IMR-90 (cell line): Measurements from ENCODE around the gene INPP5B. TPM values are rescaled to one million over a fixed set of nuclear protein-coding genes. Genes with fewer than 3 reads are reported as not detected.

Experiments
- ATAC-seq: fragments of 200-7000 bp; cut with Tn5 transposase; 2 replicates; pipeline ENCODE4 v1.9.1; 2020; ENCODE audit warnings: low read depth, mild to moderate bottlenecking, moderate library complexity
- BruUV-seq: library from RNA; stranded (reverse); fragments of 400-500 nt; replicated peaks from 2 replicates; lab custom pipeline; 2021; lab: Mats Ljungman, UMichigan
- CTCF ChIA-PET: fragments of 300-600 bp; formaldehyde crosslinking; extraction: SDS; loops from one replicate; lab custom pipeline; 2021; ENCODE audit warnings: antibody characterized with exemption; lab: Yijun Ruan, JAX
- POLR2A ChIA-PET: fragments of 300-600 bp; sonication (Branson Sonifier 250); formaldehyde crosslinking; loops from one replicate; lab custom pipeline; 2022; ENCODE audit warnings: antibody characterized with exemption; ENCODE audit not compliant: unreplicated experiment; lab: Charles Lee
- DNase-seq: peaks from one replicate; pipeline ENCODE4 v3.0.0; 2013
- H2AFZ ChIP-seq: replicated peaks from 2 replicates; pipeline ENCODE3; 2013; ENCODE audit warnings: low read length, mild to moderate bottlenecking; ENCODE audit not compliant: poor library complexity
- H2AK5ac ChIP-seq: 2 replicates; pipeline ENCODE4 v1.6.1; 2013; ENCODE audit warnings: low read depth, low read length, inconsistent platforms
- H2AK9ac ChIP-seq: replicated peaks from 2 replicates; pipeline ENCODE3; 2013; ENCODE audit warnings: mild to moderate bottlenecking, low read depth, low read length, moderate library complexity; ENCODE audit not compliant: poor library complexity
- H2BK120ac ChIP-seq: 2 replicates; pipeline ENCODE4 v1.6.1; 2013; ENCODE audit warnings: low read depth, low read length, inconsistent platforms
- H2BK15ac ChIP-seq: 3 replicates; pipeline ENCODE4 v1.6.1; 2013; ENCODE audit warnings: low read depth, low read length, inconsistent platforms
- H2BK20ac ChIP-seq: 2 replicates; pipeline ENCODE4 v1.6.1; 2013; ENCODE audit warnings: low read depth, mild to moderate bottlenecking, inconsistent platforms, low read length, moderate library complexity
- H2BK5ac ChIP-seq: 2 replicates; pipeline ENCODE4 v1.6.1; 2013; ENCODE audit warnings: mild to moderate bottlenecking, low read depth, low read length, inconsistent platforms; ENCODE audit not compliant: poor library complexity, severe bottlenecking
- H3K14ac ChIP-seq: replicated peaks from 2 replicates; pipeline ENCODE4 v1.6.1; 2013; ENCODE audit warnings: low read depth, low read length, inconsistent platforms
- H3K18ac ChIP-seq: 2 replicates; pipeline ENCODE4 v1.6.1; 2013; ENCODE audit warnings: low read depth, low read length, control low read depth
- H3K23ac ChIP-seq: 2 replicates; pipeline ENCODE4 v1.6.1; 2013; ENCODE audit warnings: low read depth, low read length, inconsistent platforms
- H3K27ac ChIP-seq: 2 replicates; pipeline ENCODE4 v1.5.1; 2013; ENCODE audit warnings: mild to moderate bottlenecking, control low read depth, low read length; ENCODE audit not compliant: insufficient read depth
- H3K27me3 ChIP-seq: 2 replicates; pipeline ENCODE4 v1.6.1; 2013; ENCODE audit warnings: low read length; ENCODE audit not compliant: control insufficient read depth, insufficient read depth
- H3K36me3 ChIP-seq: 2 replicates; pipeline ENCODE4 v1.6.1; 2013; ENCODE audit warnings: low read length, mixed read lengths; ENCODE audit not compliant: control insufficient read depth, insufficient read depth
- H3K4ac ChIP-seq: 2 replicates; pipeline ENCODE4 v1.6.1; 2013; ENCODE audit warnings: low read depth, low read length, inconsistent platforms
- H3K4me1 ChIP-seq: 2 replicates; pipeline ENCODE4 v1.6.1; 2013; ENCODE audit warnings: low read length, mixed read lengths; ENCODE audit not compliant: control insufficient read depth, insufficient read depth
- H3K4me2 ChIP-seq: 2 replicates; pipeline ENCODE4 v1.6.1; 2013; ENCODE audit warnings: low read depth, mild to moderate bottlenecking, control low read depth, low read length, moderate library complexity
- H3K4me3 ChIP-seq: 2 replicates; pipeline ENCODE4 v1.5.1; 2013; ENCODE audit warnings: low read depth, mild to moderate bottlenecking, control low read depth, low read length, moderate library complexity; ENCODE audit not compliant: insufficient read depth
- H3K56ac ChIP-seq: 2 replicates; pipeline ENCODE4 v1.6.1; 2013; ENCODE audit warnings: low read length, inconsistent platforms; ENCODE audit not compliant: insufficient read depth; ENCODE audit errors: extremely low read depth
- H3K79me1 ChIP-seq, 2 experiments: 2 replicates each; pipeline ENCODE4 v1.6.1; 2013; ENCODE audit warnings: low read length in 2 of 2, inconsistent platforms in 1 of 2, low read depth in 1 of 2
- H3K9ac ChIP-seq: 2 replicates; pipeline ENCODE4 v1.6.1; 2013; ENCODE audit warnings: low read depth, low read length, control low read depth
- H3K9me1 ChIP-seq: 2 replicates; pipeline ENCODE4 v1.6.1; 2013; ENCODE audit warnings: low read length, inconsistent platforms; ENCODE audit not compliant: insufficient read depth
- H3K9me3 ChIP-seq: 2 replicates; pipeline ENCODE4 v1.6.1; 2013; ENCODE audit warnings: low read length; ENCODE audit not compliant: control insufficient read depth, insufficient read depth
- H4K20me1 ChIP-seq: 2 replicates; pipeline ENCODE4 v1.6.1; 2013; ENCODE audit warnings: low read length, inconsistent platforms; ENCODE audit not compliant: insufficient read depth
- H4K5ac ChIP-seq: 2 replicates; pipeline ENCODE4 v1.6.1; 2013; ENCODE audit warnings: mild to moderate bottlenecking, low read depth, low read length, control low read depth
- H4K8ac ChIP-seq, 2 experiments: 2 replicates each; pipeline ENCODE4 v1.6.1; 2013; ENCODE audit warnings: low read depth in 2 of 2, low read length in 2 of 2, control low read depth in 1 of 2, inconsistent platforms in 1 of 2
- H4K91ac ChIP-seq: 2 replicates; pipeline ENCODE4 v1.6.1; 2013; ENCODE audit warnings: low read depth, low read length, inconsistent platforms; ENCODE audit not compliant: insufficient read depth
- BHLHE40 ChIP-seq: fragments of 150-350 bp; IDR thresholded peaks from 2 replicates; pipeline ENCODE4 v1.6.1; 2016; ENCODE audit warnings: mild to moderate bottlenecking, low read depth, low read length
- CTCF ChIP-seq: conservative IDR thresholded peaks from 2 replicates; pipeline ENCODE4 v1.5.1; 2012; ENCODE audit warnings: mild to moderate bottlenecking, low read depth, low read length, improper control_type of control experiment
- ELK1 ChIP-seq: fragments of 150-350 bp; IDR thresholded peaks from 2 replicates; pipeline ENCODE4 v1.6.1; 2016; ENCODE audit warnings: low read depth, mild to moderate bottlenecking, low read length, moderate library complexity, borderline replicate concordance
- FOS ChIP-seq: fragments of 150-350 bp; IDR thresholded peaks from 2 replicates; pipeline ENCODE4 v1.6.1; 2016; ENCODE audit warnings: low read depth, low read length
- MAFK ChIP-seq: IDR thresholded peaks from 2 replicates; pipeline ENCODE4 v1.6.1; 2012; ENCODE audit warnings: low read depth, low read length, improper control_type of control experiment
- MAZ ChIP-seq: IDR thresholded peaks from 2 replicates; pipeline ENCODE4 v1.6.1; 2012; ENCODE audit warnings: low read depth, mild to moderate bottlenecking, low read length, improper control_type of control experiment, moderate library complexity, borderline replicate concordance
- MXI1 ChIP-seq: IDR thresholded peaks from 2 replicates; pipeline ENCODE4 v1.6.1; 2012; ENCODE audit warnings: low read depth, mild to moderate bottlenecking, low read length, moderate library complexity, borderline replicate concordance
- NFE2L2 ChIP-seq: fragments of 150-350 bp; IDR thresholded peaks from 2 replicates; pipeline ENCODE4 v1.6.1; 2016; ENCODE audit warnings: low read depth, mild to moderate bottlenecking, low read length
- POLR2A ChIP-seq: IDR thresholded peaks from 2 replicates; pipeline ENCODE4 v1.6.1; 2012; ENCODE audit warnings: mild to moderate bottlenecking, low read depth, low read length
- RAD21 ChIP-seq: IDR thresholded peaks from 2 replicates; pipeline ENCODE4 v1.6.1; 2012; ENCODE audit warnings: low read length, improper control_type of control experiment
- RCOR1 ChIP-seq: IDR thresholded peaks from 2 replicates; pipeline ENCODE4 v1.6.1; 2012; ENCODE audit warnings: mild to moderate bottlenecking, low read length, improper control_type of control experiment; ENCODE audit not compliant: insufficient replicate concordance
- RFX5 ChIP-seq: IDR thresholded peaks from 2 replicates; pipeline ENCODE4 v1.8.0; 2012; ENCODE audit warnings: low read depth, mild to moderate bottlenecking, low read length, moderate library complexity
- USF2 ChIP-seq: fragments of 150-350 bp; IDR thresholded peaks from 2 replicates; pipeline ENCODE4 v1.6.1; 2017; ENCODE audit warnings: mild to moderate bottlenecking, antibody characterized with exemption, low read length, low read depth
- WGBS, 2 experiments: methylation state at CpG; one replicate each; pipeline versions ENCODE4 v1.1.5 to v1.1.7; 2013; ENCODE audit warnings: missing lambda C conversion rate in 2 of 2; ENCODE audit not compliant: insufficient read length in 1 of 2; ENCODE audit errors: extremely low coverage in 2 of 2; 5-methylcytosine and 5-hydroxymethylcytosine counted together
- dilution Hi-C: fragments of 300-500 bp; cut with HindIII; formaldehyde crosslinking; loops from one replicate; pipeline ENCODE4 v1.14.3; 2018; ENCODE audit warnings: low sequenced_read_pairs; ENCODE audit not compliant: unreplicated experiment
- in situ Hi-C: fragments of 300-500 bp; cut with MboI; formaldehyde crosslinking; loops from 3 replicates; pipeline ENCODE4 v1.14.3; 2019; ENCODE audit warnings: low sequenced_read_pairs, inconsistent platforms, mixed read lengths
- intact Hi-C: fragments of 100-400 bp; cut with micrococcal nuclease; formaldehyde crosslinking; loops from 2 replicates; pipeline ENCODE4 v1.10.0; 2022
- polyA plus RNA-seq, 3 experiments: library from polyadenylated mRNA; depleted of rRNA; stranded (reverse); fragments of >200 nt; gene quantifications; 2 replicates each; pipeline ENCODE4 v1.2.3, GENCODE V29; 2012; ENCODE audit warnings: low replicate concordance in 1 of 3
- total RNA-seq: library from RNA; depleted of rRNA; stranded (reverse); fragments of >200 nt; gene quantifications from 2 replicates; pipeline ENCODE4 v1.2.3, GENCODE V29; 2012

The INPP5B gene
- total and polyA plus RNA-seq, 2 of the 4 experiments (the other 2 are of a cell fraction): 9.4 to 20.4 TPM

- Histone ChIP-seq H3K4me3 (no peak overlapping the region), H4K5ac (no peak overlapping the region), H4K91ac (no peak overlapping the region), H2BK20ac (no peak overlapping the region), H3K9me1 (peaks cover 12% of the 10 kb centered on the region), H3K79me1 (peaks cover 41 to 73% of the 10 kb centered on the region in 2 experiments), H2AK5ac (no peak overlapping the region), H2AK9ac (no peak overlapping the region), H3K4me1 (peaks cover 3% of the 10 kb centered on the region; the same call in 1 of the 2 replicates), H4K8ac (no peak overlapping the region), H3K4me2 (no peak overlapping the region), H3K18ac (no peak overlapping the region), H3K56ac (no peak overlapping the region), H3K4ac (no peak overlapping the region), H4K20me1 (peaks cover 7% of the 10 kb centered on the region; the same call in 1 of the 2 replicates), H3K9ac (no peak overlapping the region), H3K23ac (no peak overlapping the region), H3K9me3 (no peaks in the 10 kb centered on the region), H3K14ac (no peak overlapping the region), H2BK120ac (no peak overlapping the region), H2AFZ (no peak overlapping the region), H3K27ac (no peak overlapping the region), H3K36me3 (peaks cover 14% of the 10 kb centered on the region), H2BK5ac (no peak overlapping the region), H2BK15ac (no peak overlapping the region), H3K27me3 (no peaks in the 10 kb centered on the region)
- in situ Hi-C loops: no loop called here
- TF ChIP-seq CTCF: no peak
- TF ChIP-seq ELK1: no peak
- no peak for TF ChIP-seq POLR2A
- no peak for TF ChIP-seq FOS
- no peak for TF ChIP-seq MXI1
- TF ChIP-seq NFE2L2: no peak
- no peak for TF ChIP-seq BHLHE40
- no peak for TF ChIP-seq RCOR1
- no peak for TF ChIP-seq MAFK
- no peak for TF ChIP-seq RAD21
- TF ChIP-seq RFX5: no peak
- TF ChIP-seq MAZ: no peak
- no peak for TF ChIP-seq USF2
- DNase-seq (no peak), ATAC-seq (no peak)
- ChIA-PET CTCF (no interaction called here), POLR2A (no interaction called here)
- intact Hi-C loops: no loop called here
- 80% methylated on average over 1 of the region's 5 CpGs; no CpG with 5 or more reads in 1 of the 2 experiments for WGBS, 2 experiments
- no TSS peak for BruUV-seq
- dilution Hi-C loops: no loop called here
Observed at GRCh38 chr1:37845049-37845646, 101.7 kb downstream of the INPP5B start.
